Hematopoietic multipotent progenitor cell (in vitro differentiated cells): ENCODE results near the gene ZEB2. TPM values are rescaled to one million over a fixed set of nuclear protein-coding genes. Genes with fewer than 3 reads are reported as not detected.

Experiments used
- DNase-seq, 3 donors: peaks; one replicate each; pipeline ENCODE4 v3.0.0-alpha.2; 2011 to 2015; ENCODE audit warnings: low read depth in 2 of 3, low spot score in 2 of 3
- total RNA-seq: library from RNA; depleted of rRNA; stranded (reverse); fragments of >200 nt; gene quantifications from one replicate; pipeline ENCODE4 v1.2.3, GENCODE V29; 2012

Gene ZEB2
- total RNA-seq, 1 donor, result 117 TPM

- no peak for DNase-seq
Observed at GRCh38 chr2:144474017-144474416, 45.9 kb downstream of the ZEB2 start.

GRCh38 chr2:144472911-144473310 is 47.0 kb downstream of the ZEB2 start:
- DNase-seq, result no peak

GRCh38 chr2:144472046-144472412 is 47.9 kb downstream of the ZEB2 start:
- no peak for DNase-seq

GRCh38 chr2:144471305-144472045 is 48.4 kb downstream of the ZEB2 start:
- DNase-seq, result no peak

GRCh38 chr2:144470816-144471215 is 49.1 kb downstream of the ZEB2 start:
- no peak for DNase-seq

- DNase-seq, result no peak
Observed at GRCh38 chr2:144470334-144470733, 49.6 kb downstream of the ZEB2 start.

- no peak for DNase-seq
Observed at GRCh38 chr2:144469798-144470197, 50.1 kb downstream of the ZEB2 start.

- DNase-seq, result no peak
Observed at GRCh38 chr2:144468823-144469595, 50.9 kb downstream of the ZEB2 start.

- no peak for DNase-seq
Observed at GRCh38 chr2:144467502-144468137, 52.3 kb downstream of the ZEB2 start.

GRCh38 chr2:144466637-144467036 is 53.3 kb downstream of the ZEB2 start:
- no peak for DNase-seq

GRCh38 chr2:144465749-144466148 is 54.2 kb downstream of the ZEB2 start:
- DNase-seq, result no peak

- no peak for DNase-seq
Observed at GRCh38 chr2:144464730-144465129, 55.2 kb downstream of the ZEB2 start.

GRCh38 chr2:144463266-144463665 is 56.7 kb downstream of the ZEB2 start:
- no peak for DNase-seq

- no peak for DNase-seq
Observed at GRCh38 chr2:144462266-144462665, 57.7 kb downstream of the ZEB2 start.

GRCh38 chr2:144461308-144461766 is 58.6 kb downstream of the ZEB2 start:
- no peak for DNase-seq

GRCh38 chr2:144460727-144461307 is 59.1 kb downstream of the ZEB2 start:
- DNase-seq, result no peak

GRCh38 chr2:144459937-144460336 is 60.0 kb downstream of the ZEB2 start:
- DNase-seq, result no peak

GRCh38 chr2:144459286-144459685 is 60.6 kb downstream of the ZEB2 start:
- DNase-seq, result no peak

GRCh38 chr2:144458541-144458940 is 61.4 kb downstream of the ZEB2 start:
- DNase-seq, result peak in 1 of 3 donors; percentile 37

GRCh38 chr2:144456680-144457079 is 63.2 kb downstream of the ZEB2 start:
- peak in 2 of 3 donors; percentile 47 for DNase-seq

GRCh38 chr2:144455987-144456386 is 63.9 kb downstream of the ZEB2 start:
- DNase-seq, result no peak
